HepG2 (cell line): ENCODE measurements around the gene RPUSD3. TPM values are rescaled to one million over a fixed set of nuclear protein-coding genes. Genes with fewer than 3 reads are reported as not detected.
A peak's percentile ranks its signal among the peaks of the same experiment; 100 is the strongest.

ENCODE experiments used
- BORCS8-MEF2B ChIP-seq: sonication (generic); formaldehyde crosslinking; IDR thresholded peaks from 2 replicates; pipeline ENCODE4 v1.8.0; 2022; ENCODE audit warnings: mild to moderate bottlenecking, missing genetic modification reagents
- CAMTA2 ChIP-seq: sonication (generic); formaldehyde crosslinking; IDR thresholded peaks from 2 replicates; pipeline ENCODE4 v1.4.0; 2020; ENCODE audit warnings: mild to moderate bottlenecking, missing genetic modification reagents, borderline replicate concordance
- CBFB ChIP-seq: sonication (generic); formaldehyde crosslinking; IDR thresholded peaks from 2 replicates; pipeline ENCODE4 v1.4.0; 2020; ENCODE audit warnings: missing genetic modification reagents
- FOXM1 ChIP-seq: sonication (generic); formaldehyde crosslinking; IDR thresholded peaks from 2 replicates; pipeline ENCODE4 v1.5.0; 2020; ENCODE audit warnings: missing genetic modification reagents
- GLI4 ChIP-seq: sonication (generic); formaldehyde crosslinking; IDR thresholded peaks from 2 replicates; pipeline ENCODE4 v1.5.1; 2020; ENCODE audit warnings: missing genetic modification reagents, mild to moderate bottlenecking, moderate library complexity, borderline replicate concordance
- NFYB ChIP-seq: sonication (generic); formaldehyde crosslinking; IDR thresholded peaks from 2 replicates; pipeline ENCODE4 v1.4.0; 2020; ENCODE audit warnings: missing genetic modification reagents
- SMC3 ChIP-seq: IDR thresholded peaks from 2 replicates; pipeline ENCODE4 v1.6.1; 2011; ENCODE audit warnings: low read length, improper control_type of control experiment
- SOX13 ChIP-seq, 3 experiments: fragments of 450-650 bp in 1 of 3; sonication (generic) in 1 of 3; formaldehyde crosslinking in 1 of 3; IDR thresholded peaks in 2 of 3; conservative IDR thresholded peaks in 1 of 3; 2 replicates each; pipeline versions ENCODE4 v1.5.0 to v1.6.1; 2016 to 2020; ENCODE audit warnings: antibody characterized with exemption in 1 of 3, mild to moderate bottlenecking in 1 of 3, missing compliant biosample characterization in 1 of 3, missing genetic modification reagents in 1 of 3, moderate library complexity in 1 of 3
- XBP1 ChIP-seq: sonication (generic); formaldehyde crosslinking; IDR thresholded peaks from 2 replicates; pipeline ENCODE4 v1.5.0; 2020; ENCODE audit warnings: missing genetic modification reagents
- ZFP1 ChIP-seq: IDR thresholded peaks from 2 replicates; pipeline ENCODE4 v1.6.1; 2016
- ZFY ChIP-seq: sonication (generic); formaldehyde crosslinking; IDR thresholded peaks from 2 replicates; pipeline ENCODE4 v1.4.0; 2020; ENCODE audit warnings: missing genetic modification reagents
- ZMYM2 ChIP-seq: sonication (generic); formaldehyde crosslinking; IDR thresholded peaks from 2 replicates; pipeline ENCODE4 v1.8.0; 2022; ENCODE audit warnings: mild to moderate bottlenecking, missing genetic modification reagents
- ZNF12 ChIP-seq: sonication (generic); formaldehyde crosslinking; IDR thresholded peaks from 2 replicates; pipeline ENCODE4 v1.5.0; 2020; ENCODE audit warnings: missing genetic modification reagents
- ZNF44 ChIP-seq: sonication (generic); formaldehyde crosslinking; IDR thresholded peaks from 2 replicates; pipeline ENCODE4 v1.5.1; 2020; ENCODE audit warnings: mild to moderate bottlenecking, missing genetic modification reagents
- ZNF468 ChIP-seq: sonication (generic); formaldehyde crosslinking; IDR thresholded peaks from 2 replicates; pipeline ENCODE4 v1.8.0; 2022; ENCODE audit warnings: mild to moderate bottlenecking, moderate library complexity, missing genetic modification reagents
- ZNF878 ChIP-seq: sonication (generic); formaldehyde crosslinking; IDR thresholded peaks from 2 replicates; pipeline ENCODE4 v1.8.1; 2023; ENCODE audit warnings: mild to moderate bottlenecking, missing genetic modification reagents, moderate library complexity
- polyA plus RNA-seq, 8 experiments: library from polyadenylated mRNA; depleted of rRNA in 3 of 8; stranded (reverse) in 7 of 8; unstranded in 1 of 8; fragments of >200 nt; fragmentation: Illumina TruSeq in 4 of 8; extraction: Trizol in 4 of 8; gene quantifications; 2 replicates each; pipeline versions ENCODE4 v1.2.1 to v1.2.3, GENCODE V29; 2011 to 2016; ENCODE audit warnings: low read depth in 4 of 8, missing spikeins in 1 of 8, mixed read lengths in 1 of 8; ENCODE audit not compliant: insufficient read depth in 1 of 8
- total RNA-seq, 5 experiments: library from RNA; depleted of rRNA; stranded (reverse); fragments of >200 nt; fragmentation: Illumina TruSeq; extraction: Trizol; gene quantifications; 2 replicates each; pipeline ENCODE4 v1.2.3, GENCODE V29; 2016; ENCODE audit warnings: low read depth in 1 of 5
- TF ChIP-seq, protein P1 (sequence below): sonication (generic); formaldehyde crosslinking; IDR thresholded peaks from 2 replicates; pipeline ENCODE4 v1.4.0; 2020; ENCODE audit warnings: missing genetic modification reagents
- TF ChIP-seq, protein P2 (sequence below): sonication (generic); formaldehyde crosslinking; conservative IDR thresholded peaks from 2 replicates; pipeline ENCODE4 v1.4.0; 2020; ENCODE audit warnings: missing genetic modification reagents
- TF ChIP-seq, protein P3 (sequence below): sonication (generic); formaldehyde crosslinking; IDR thresholded peaks from 2 replicates; pipeline ENCODE4 v1.5.0; 2020; ENCODE audit warnings: missing genetic modification reagents
- TF ChIP-seq, protein P4 (sequence below): sonication (generic); formaldehyde crosslinking; IDR thresholded peaks from 2 replicates; pipeline ENCODE4 v1.5.0; 2020; ENCODE audit warnings: mild to moderate bottlenecking, missing genetic modification reagents

Gene RPUSD3
- total and polyA plus RNA-seq, 2 of the 13 experiments (the other 11 are each of a cell fraction or from before 2014, with no cell fraction given): 32.1 to 48.7 TPM

DNA sequence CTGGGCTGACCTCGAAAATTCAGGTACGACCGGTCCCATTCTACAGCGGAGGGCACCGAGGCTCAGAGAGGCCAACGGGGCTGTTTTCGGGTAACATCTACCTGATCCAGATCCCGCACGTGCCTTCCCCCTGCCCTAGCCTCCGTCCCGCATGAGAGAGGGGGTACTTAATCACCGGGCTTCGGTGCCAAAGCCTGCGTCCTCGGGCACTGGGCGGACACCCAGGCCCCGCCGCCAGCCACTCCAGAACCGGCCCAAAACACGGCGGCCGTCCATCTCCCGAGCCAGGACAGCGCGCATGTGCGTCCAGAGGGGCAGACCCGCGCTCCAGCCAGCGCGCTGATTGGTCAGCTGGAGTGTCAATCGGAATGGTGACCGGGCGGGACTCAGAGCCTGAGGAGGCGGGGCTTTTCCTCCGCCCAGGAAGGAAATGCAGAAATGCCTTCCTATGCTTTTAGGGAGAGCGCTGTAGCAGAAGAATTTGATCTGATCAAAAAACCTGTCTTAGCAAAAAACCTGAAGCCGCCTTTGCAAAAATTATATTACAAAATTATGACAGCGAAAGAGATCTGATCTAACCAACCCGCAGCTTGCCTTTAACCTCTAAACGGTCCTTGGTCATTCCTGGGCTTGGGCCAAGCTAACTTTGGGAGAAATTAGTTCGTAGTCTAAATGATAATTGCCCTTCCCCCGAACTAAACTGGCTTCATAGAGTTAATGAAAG, at the start of gene RPUSD3 (continued):
- TF ChIP-seq, protein P1, sequence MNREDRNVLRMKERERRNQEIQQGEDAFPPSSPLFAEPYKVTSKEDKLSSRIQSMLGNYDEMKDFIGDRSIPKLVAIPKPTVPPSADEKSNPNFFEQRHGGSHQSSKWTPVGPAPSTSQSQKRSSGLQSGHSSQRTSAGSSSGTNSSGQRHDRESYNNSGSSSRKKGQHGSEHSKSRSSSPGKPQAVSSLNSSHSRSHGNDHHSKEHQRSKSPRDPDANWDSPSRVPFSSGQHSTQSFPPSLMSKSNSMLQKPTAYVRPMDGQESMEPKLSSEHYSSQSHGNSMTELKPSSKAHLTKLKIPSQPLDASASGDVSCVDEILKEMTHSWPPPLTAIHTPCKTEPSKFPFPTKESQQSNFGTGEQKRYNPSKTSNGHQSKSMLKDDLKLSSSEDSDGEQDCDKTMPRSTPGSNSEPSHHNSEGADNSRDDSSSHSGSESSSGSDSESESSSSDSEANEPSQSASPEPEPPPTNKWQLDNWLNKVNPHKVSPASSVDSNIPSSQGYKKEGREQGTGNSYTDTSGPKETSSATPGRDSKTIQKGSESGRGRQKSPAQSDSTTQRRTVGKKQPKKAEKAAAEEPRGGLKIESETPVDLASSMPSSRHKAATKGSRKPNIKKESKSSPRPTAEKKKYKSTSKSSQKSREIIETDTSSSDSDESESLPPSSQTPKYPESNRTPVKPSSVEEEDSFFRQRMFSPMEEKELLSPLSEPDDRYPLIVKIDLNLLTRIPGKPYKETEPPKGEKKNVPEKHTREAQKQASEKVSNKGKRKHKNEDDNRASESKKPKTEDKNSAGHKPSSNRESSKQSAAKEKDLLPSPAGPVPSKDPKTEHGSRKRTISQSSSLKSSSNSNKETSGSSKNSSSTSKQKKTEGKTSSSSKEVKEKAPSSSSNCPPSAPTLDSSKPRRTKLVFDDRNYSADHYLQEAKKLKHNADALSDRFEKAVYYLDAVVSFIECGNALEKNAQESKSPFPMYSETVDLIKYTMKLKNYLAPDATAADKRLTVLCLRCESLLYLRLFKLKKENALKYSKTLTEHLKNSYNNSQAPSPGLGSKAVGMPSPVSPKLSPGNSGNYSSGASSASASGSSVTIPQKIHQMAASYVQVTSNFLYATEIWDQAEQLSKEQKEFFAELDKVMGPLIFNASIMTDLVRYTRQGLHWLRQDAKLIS (CRISPR knock-in tag): no peak
- TF ChIP-seq ZNF44 (CRISPR knock-in tag): peak; percentile 65; the same call in 1 of the 2 replicates
- TF ChIP-seq NFYB (CRISPR knock-in tag): peak; percentile 94
- TF ChIP-seq FOXM1 (CRISPR knock-in tag): no peak
- no peak for TF ChIP-seq CBFB (CRISPR knock-in tag)
- TF ChIP-seq CAMTA2 (CRISPR knock-in tag): no peak
- TF ChIP-seq SOX13 (IDR thresholded peaks at IDR 0.05): no peak
- no peak for TF ChIP-seq SOX13 (CRISPR knock-in tag; conservative IDR thresholded peaks at IDR 0.05 in 1 of 2, IDR thresholded peaks at IDR 0.05 in 1 of 2)
- TF ChIP-seq ZMYM2: no peak
- TF ChIP-seq SMC3: no peak
- TF ChIP-seq, protein P2, sequence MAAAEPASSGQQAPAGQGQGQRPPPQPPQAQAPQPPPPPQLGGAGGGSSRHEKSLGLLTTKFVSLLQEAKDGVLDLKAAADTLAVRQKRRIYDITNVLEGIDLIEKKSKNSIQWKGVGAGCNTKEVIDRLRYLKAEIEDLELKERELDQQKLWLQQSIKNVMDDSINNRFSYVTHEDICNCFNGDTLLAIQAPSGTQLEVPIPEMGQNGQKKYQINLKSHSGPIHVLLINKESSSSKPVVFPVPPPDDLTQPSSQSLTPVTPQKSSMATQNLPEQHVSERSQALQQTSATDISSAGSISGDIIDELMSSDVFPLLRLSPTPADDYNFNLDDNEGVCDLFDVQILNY (CRISPR knock-in tag): no peak
- TF ChIP-seq ZFP1: no peak
- TF ChIP-seq BORCS8-MEF2B (CRISPR knock-in tag): peak; percentile 81; the same call in 1 of the 2 replicates
- no peak for TF ChIP-seq XBP1 (CRISPR knock-in tag)
- TF ChIP-seq, protein P3, sequence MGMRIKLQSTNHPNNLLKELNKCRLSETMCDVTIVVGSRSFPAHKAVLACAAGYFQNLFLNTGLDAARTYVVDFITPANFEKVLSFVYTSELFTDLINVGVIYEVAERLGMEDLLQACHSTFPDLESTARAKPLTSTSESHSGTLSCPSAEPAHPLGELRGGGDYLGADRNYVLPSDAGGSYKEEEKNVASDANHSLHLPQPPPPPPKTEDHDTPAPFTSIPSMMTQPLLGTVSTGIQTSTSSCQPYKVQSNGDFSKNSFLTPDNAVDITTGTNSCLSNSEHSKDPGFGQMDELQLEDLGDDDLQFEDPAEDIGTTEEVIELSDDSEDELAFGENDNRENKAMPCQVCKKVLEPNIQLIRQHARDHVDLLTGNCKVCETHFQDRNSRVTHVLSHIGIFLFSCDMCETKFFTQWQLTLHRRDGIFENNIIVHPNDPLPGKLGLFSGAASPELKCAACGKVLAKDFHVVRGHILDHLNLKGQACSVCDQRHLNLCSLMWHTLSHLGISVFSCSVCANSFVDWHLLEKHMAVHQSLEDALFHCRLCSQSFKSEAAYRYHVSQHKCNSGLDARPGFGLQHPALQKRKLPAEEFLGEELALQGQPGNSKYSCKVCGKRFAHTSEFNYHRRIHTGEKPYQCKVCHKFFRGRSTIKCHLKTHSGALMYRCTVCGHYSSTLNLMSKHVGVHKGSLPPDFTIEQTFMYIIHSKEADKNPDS (CRISPR knock-in tag): no peak
- TF ChIP-seq, protein P4, sequence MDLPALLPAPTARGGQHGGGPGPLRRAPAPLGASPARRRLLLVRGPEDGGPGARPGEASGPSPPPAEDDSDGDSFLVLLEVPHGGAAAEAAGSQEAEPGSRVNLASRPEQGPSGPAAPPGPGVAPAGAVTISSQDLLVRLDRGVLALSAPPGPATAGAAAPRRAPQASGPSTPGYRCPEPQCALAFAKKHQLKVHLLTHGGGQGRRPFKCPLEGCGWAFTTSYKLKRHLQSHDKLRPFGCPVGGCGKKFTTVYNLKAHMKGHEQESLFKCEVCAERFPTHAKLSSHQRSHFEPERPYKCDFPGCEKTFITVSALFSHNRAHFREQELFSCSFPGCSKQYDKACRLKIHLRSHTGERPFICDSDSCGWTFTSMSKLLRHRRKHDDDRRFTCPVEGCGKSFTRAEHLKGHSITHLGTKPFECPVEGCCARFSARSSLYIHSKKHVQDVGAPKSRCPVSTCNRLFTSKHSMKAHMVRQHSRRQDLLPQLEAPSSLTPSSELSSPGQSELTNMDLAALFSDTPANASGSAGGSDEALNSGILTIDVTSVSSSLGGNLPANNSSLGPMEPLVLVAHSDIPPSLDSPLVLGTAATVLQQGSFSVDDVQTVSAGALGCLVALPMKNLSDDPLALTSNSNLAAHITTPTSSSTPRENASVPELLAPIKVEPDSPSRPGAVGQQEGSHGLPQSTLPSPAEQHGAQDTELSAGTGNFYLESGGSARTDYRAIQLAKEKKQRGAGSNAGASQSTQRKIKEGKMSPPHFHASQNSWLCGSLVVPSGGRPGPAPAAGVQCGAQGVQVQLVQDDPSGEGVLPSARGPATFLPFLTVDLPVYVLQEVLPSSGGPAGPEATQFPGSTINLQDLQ (CRISPR knock-in tag): no peak; the same call in 1 of the 2 replicates
- no peak for TF ChIP-seq ZNF12 (CRISPR knock-in tag)
- TF ChIP-seq ZFY: peak; percentile 86
- no peak; the same call in 1 of the 2 replicates for TF ChIP-seq GLI4 (CRISPR knock-in tag)
- no peak for TF ChIP-seq ZNF468 (CRISPR knock-in tag)
- TF ChIP-seq ZNF878 (CRISPR knock-in tag): no peak
